OCI-LY7 (cell line): Measurements from ENCODE around the gene NNT.

ENCODE experiments used
- CTCF ChIP-seq: fragments of 200-600 bp; sonication (generic); conservative IDR thresholded peaks from 2 replicates; pipeline ENCODE4 v1.5.1; 2014; ENCODE audit warnings: mild to moderate bottlenecking, antibody characterized with exemption, low read length, moderate library complexity, mixed read lengths
- EZH2phosphoT487 ChIP-seq: fragments of 200-600 bp; sonication (generic); IDR thresholded peaks from 2 replicates; pipeline ENCODE4 v1.6.1; 2018; ENCODE audit warnings: low read depth, borderline replicate concordance, mild to moderate bottlenecking, mixed run types, antibody characterized with exemption, low read length, moderate library complexity, mixed read lengths

GRCh38 chr5:43702293-43702692 lies 99.3 kb downstream of the NNT start:
- TF ChIP-seq CTCF (no peak), EZH2phosphoT487 (no peak)
